Gastrocnemius medialis (tissue), 4 donors: ENCODE measurements around the gene NR3C2. TPM values are rescaled to one million over a fixed set of nuclear protein-coding genes. Genes with fewer than 3 reads are reported as not detected.
A peak's percentile ranks its signal among the peaks of the same experiment; 100 is the strongest.

Experiments used
- ATAC-seq, 2 donors: fragments of 150-250 bp; one replicate each; pipeline ENCODE4 v1.9.1; 2016
- DNase-seq, 2 donors: peaks; one replicate each; pipeline ENCODE4 v3.0.0-alpha.2; 2019
- H3K27ac ChIP-seq, 4 donors: fragments of 200-600 bp; sonication (generic); 1 replicate in 1 of 4; 2 replicates in 3 of 4; pipeline ENCODE4 v1.5.1; 2016 to 2018; ENCODE audit warnings: mild to moderate bottlenecking in 2 of 4, moderate library complexity in 1 of 4
- H3K27me3 ChIP-seq, 3 donors: fragments of 200-600 bp; sonication (generic) in 2 of 3; 1 replicate in 1 of 3; 2 replicates in 2 of 3; pipeline versions ENCODE4 v1.5.1 to v1.6.0; 2016 to 2019; ENCODE audit warnings: mild to moderate bottlenecking in 1 of 3, moderate library complexity in 1 of 3
- H3K36me3 ChIP-seq, 2 donors: fragments of 200-600 bp; sonication (generic) in 1 of 2; one replicate each; pipeline ENCODE4 v1.5.1; 2017 to 2018
- H3K4me1 ChIP-seq, 2 donors: fragments of 200-600 bp; sonication (generic) in 1 of 2; one replicate each; pipeline ENCODE4 v1.5.1; 2016 to 2017; ENCODE audit warnings: mild to moderate bottlenecking in 2 of 2
- H3K4me3 ChIP-seq, 4 donors: fragments of 200-600 bp; sonication (generic) in 3 of 4; 1 replicate in 1 of 4; 2 replicates in 3 of 4; pipeline ENCODE4 v1.5.1; 2016 to 2019; ENCODE audit warnings: mild to moderate bottlenecking in 2 of 4
- H3K9me3 ChIP-seq, 3 donors: fragments of 200-600 bp; sonication (generic) in 2 of 3; 1 replicate in 1 of 3; 2 replicates in 2 of 3; pipeline ENCODE4 v1.5.1; 2016 to 2019
- POLR2A ChIP-seq, 2 donors: fragments of 450-650 bp; IDR thresholded peaks; one replicate each; pipeline ENCODE4 v1.6.1; 2017; ENCODE audit warnings: antibody characterized with exemption in 2 of 2, mild to moderate bottlenecking in 2 of 2, moderate library complexity in 2 of 2
- in situ Hi-C, 4 donors: fragments of 200-750 bp; cut with MboI; loops; one replicate each; pipeline versions ENCODE4 v1.15.0 to v1.8.0; 2017; ENCODE audit warnings: low sequenced_read_pairs in 4 of 4
- intact Hi-C: fragments of 100-400 bp; cut with DNase I; formaldehyde crosslinking; loops from one replicate; pipeline ENCODE4 v1.15.1; 2023; ENCODE audit warnings: low total_unique reads
- total RNA-seq, 4 donors: library from RNA; depleted of rRNA; stranded (reverse); fragments of >200 nt; gene quantifications; one replicate each; pipeline versions ENCODE4 v1.1.0 to v1.2.3, GENCODE V29; 2016
- TF ChIP-seq, protein P1 (sequence below), 5 experiments: fragments of 450-650 bp in 3 of 5; fragments of 200-600 bp in 2 of 5; sonication (generic) in 2 of 5; IDR thresholded peaks in 4 of 5; conservative IDR thresholded peaks in 1 of 5; 1 replicate in 4 of 5; 2 replicates in 1 of 5; pipeline ENCODE4 v1.5.1; 2016 to 2019; ENCODE audit warnings: antibody characterized with exemption in 5 of 5, mild to moderate bottlenecking in 3 of 5, moderate library complexity in 3 of 5

NR3C2 gene
- total RNA-seq, 4 donors from 2014 or later = 5.6 to 10.4 (median 8.1) TPM

DNA sequence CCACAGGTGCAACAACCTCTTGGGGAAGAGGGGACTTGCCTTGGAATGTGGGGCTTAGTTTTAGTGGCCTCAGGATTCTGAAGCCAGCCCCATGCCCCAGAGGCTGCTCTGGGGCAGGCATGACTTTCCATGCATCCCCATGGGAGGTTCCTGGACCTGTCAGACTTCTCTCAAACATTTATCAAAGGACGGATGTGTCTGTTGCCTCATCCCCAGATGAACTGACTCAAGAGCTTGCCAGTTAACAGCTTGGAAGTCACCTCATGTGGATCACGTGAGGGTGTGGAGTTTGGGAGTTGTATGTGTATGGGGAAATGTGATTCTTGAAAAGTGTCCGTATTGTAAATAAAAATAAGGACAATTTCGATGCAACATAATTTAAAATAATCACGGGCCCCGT lies 368.9 kb downstream of the NR3C2 start:
- Histone ChIP-seq H3K4me1 (peaks cover 42 to 52% of the 10 kb centered on the region in 2 donors), H3K36me3 (peaks cover 0 to 5% of the 10 kb centered on the region in 2 donors)
- intact Hi-C loops = no loop called here

DNA sequence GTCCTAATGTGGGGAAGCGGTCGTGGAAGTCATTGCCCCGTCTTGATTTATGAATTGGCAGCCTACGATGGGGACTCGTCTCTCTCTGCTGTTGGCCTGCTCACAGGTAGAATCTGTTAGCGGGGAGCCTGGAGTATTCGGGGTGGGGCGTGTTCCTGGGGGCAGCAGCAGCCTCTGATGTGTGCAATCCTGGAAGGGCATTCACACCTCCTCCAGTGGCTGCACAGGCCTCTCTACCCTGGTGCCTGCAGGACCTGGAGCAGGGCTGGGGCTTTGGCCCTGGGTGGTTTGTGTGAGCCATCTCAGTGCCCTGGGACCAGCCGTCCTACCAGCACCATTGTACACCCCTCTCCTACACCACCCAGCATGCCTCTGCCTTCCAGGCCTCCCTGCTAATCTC lies 369.4 kb downstream of the NR3C2 start:
- peaks cover 47 to 54% of the 10 kb centered on the region in 2 donors for H3K4me1 ChIP-seq
- H3K4me3 ChIP-seq = no peak overlapping the region
- no peaks in the 10 kb centered on the region for H3K9me3 ChIP-seq
- H3K27ac ChIP-seq = peak overlapping the region in 1 of 4 donors; percentile 70
- in situ Hi-C loops (no loop called here), intact Hi-C loops (no loop called here)
- no peaks in the 10 kb centered on the region for H3K27me3 ChIP-seq
- peaks cover 0 to 5% of the 10 kb centered on the region in 2 donors for H3K36me3 ChIP-seq
- ATAC-seq (no peak), DNase-seq (no peak)
- no peak for TF ChIP-seq POLR2A (IDR thresholded peaks at IDR 0.05)
- TF ChIP-seq, protein P1, sequence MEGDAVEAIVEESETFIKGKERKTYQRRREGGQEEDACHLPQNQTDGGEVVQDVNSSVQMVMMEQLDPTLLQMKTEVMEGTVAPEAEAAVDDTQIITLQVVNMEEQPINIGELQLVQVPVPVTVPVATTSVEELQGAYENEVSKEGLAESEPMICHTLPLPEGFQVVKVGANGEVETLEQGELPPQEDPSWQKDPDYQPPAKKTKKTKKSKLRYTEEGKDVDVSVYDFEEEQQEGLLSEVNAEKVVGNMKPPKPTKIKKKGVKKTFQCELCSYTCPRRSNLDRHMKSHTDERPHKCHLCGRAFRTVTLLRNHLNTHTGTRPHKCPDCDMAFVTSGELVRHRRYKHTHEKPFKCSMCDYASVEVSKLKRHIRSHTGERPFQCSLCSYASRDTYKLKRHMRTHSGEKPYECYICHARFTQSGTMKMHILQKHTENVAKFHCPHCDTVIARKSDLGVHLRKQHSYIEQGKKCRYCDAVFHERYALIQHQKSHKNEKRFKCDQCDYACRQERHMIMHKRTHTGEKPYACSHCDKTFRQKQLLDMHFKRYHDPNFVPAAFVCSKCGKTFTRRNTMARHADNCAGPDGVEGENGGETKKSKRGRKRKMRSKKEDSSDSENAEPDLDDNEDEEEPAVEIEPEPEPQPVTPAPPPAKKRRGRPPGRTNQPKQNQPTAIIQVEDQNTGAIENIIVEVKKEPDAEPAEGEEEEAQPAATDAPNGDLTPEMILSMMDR (IDR thresholded peaks at IDR 0.05 in 4 of 5, conservative IDR thresholded peaks at IDR 0.05 in 1 of 5) = no peak

More for the DNA sequence above, 368.9 kb downstream of the NR3C2 start:
- in situ Hi-C loops = no loop called here
- ATAC-seq = peak; percentile 38 to 68
- Histone ChIP-seq H3K27me3 (no peaks in the 10 kb centered on the region), H3K4me3 (no peak overlapping the region), H3K27ac (peak overlapping the region in 2 of 4 donors; percentile 50 to 70), H3K9me3 (no peaks in the 10 kb centered on the region)
- no peak for DNase-seq
- TF ChIP-seq POLR2A (IDR thresholded peaks at IDR 0.05) = no peak
- TF ChIP-seq, protein P1 (IDR thresholded peaks at IDR 0.05 in 4 of 5, conservative IDR thresholded peaks at IDR 0.05 in 1 of 5) = no peak

DNA sequence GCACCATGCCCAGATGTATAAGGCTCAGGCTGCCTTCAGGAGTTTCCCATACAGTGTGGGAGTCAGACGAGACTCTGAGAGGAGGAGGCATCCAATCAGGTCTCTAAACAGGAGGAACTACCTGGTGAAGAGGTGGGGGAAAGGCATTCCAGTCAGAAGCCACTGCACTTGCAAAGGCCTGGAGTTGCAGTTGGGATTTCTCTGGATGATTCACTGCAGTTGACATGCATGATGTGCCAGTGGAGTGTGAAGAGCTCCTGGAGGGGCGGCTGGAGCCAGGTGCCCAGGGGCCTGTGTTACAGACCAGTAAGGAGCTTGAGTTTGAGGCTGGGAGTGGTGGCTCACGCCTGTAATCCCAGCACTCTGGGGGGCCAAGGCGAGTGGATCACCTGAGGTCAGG lies 371.2 kb downstream of the NR3C2 start:
- no peak for DNase-seq
- H3K4me1 ChIP-seq = peaks cover 61 to 62% of the 10 kb centered on the region in 2 donors
- no peak overlapping the region for H3K27ac ChIP-seq
- in situ Hi-C loops (no loop called here), intact Hi-C loops (no loop called here)
- H3K27me3 ChIP-seq = no peaks in the 10 kb centered on the region
- no peak for ATAC-seq
- no peak overlapping the region for H3K4me3 ChIP-seq
- H3K9me3 ChIP-seq = no peaks in the 10 kb centered on the region
- peaks cover 0 to 5% of the 10 kb centered on the region in 2 donors for H3K36me3 ChIP-seq
- TF ChIP-seq POLR2A (IDR thresholded peaks at IDR 0.05) = no peak
- TF ChIP-seq, protein P1 (IDR thresholded peaks at IDR 0.05 in 4 of 5, conservative IDR thresholded peaks at IDR 0.05 in 1 of 5) = no peak

DNA sequence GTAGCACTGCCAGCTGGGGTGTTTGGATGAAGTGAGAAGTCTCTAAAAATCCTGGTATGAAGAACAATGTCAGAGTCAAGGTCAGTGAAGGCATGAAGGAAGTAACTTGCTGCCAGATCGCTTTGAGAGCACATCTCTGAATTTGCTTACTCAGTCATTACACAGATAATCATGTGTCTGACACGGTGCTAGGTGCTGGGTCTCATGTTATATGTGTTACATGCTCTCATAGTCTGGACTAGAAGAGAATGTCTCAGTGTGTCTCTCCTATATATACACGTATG lies 372.4 kb downstream of the NR3C2 start:
- ATAC-seq = no peak
- DNase-seq = no peak
- Histone ChIP-seq H3K4me1 (peaks cover 58% of the 10 kb centered on the region in 2 donors), H3K36me3 (peaks cover 0 to 5% of the 10 kb centered on the region in 2 donors), H3K4me3 (no peak overlapping the region), H3K27ac (peak overlapping the region in 2 of 4 donors; percentile 10 to 43), H3K9me3 (no peaks in the 10 kb centered on the region), H3K27me3 (no peaks in the 10 kb centered on the region)
- intact Hi-C loops = loop anchor here (2.0 kb wide), 1 partner anchor 85 kb away; no protein-coding TSS in a partner anchor
- TF ChIP-seq, protein P1 (IDR thresholded peaks at IDR 0.05 in 4 of 5, conservative IDR thresholded peaks at IDR 0.05 in 1 of 5) = no peak
- no peak for TF ChIP-seq POLR2A (IDR thresholded peaks at IDR 0.05)
- in situ Hi-C loops = no loop called here
